Gastrocnemius medialis (tissue), 4 donors: ENCODE data around the gene PRKG1. TPM values are rescaled to one million over a fixed set of nuclear protein-coding genes. Genes with fewer than 3 reads are reported as not detected.

ENCODE experiments used
- ATAC-seq, 2 donors: fragments of 150-250 bp; one replicate each; pipeline ENCODE4 v1.9.1; 2016
- DNase-seq, 2 donors: peaks; one replicate each; pipeline ENCODE4 v3.0.0-alpha.2; 2019
- H3K27ac ChIP-seq, 4 donors: fragments of 200-600 bp; sonication (generic); 1 replicate in 1 of 4; 2 replicates in 3 of 4; pipeline ENCODE4 v1.5.1; 2016 to 2018; ENCODE audit warnings: mild to moderate bottlenecking in 2 of 4, moderate library complexity in 1 of 4
- H3K27me3 ChIP-seq, 3 donors: fragments of 200-600 bp; sonication (generic) in 2 of 3; 1 replicate in 1 of 3; 2 replicates in 2 of 3; pipeline versions ENCODE4 v1.5.1 to v1.6.0; 2016 to 2019; ENCODE audit warnings: mild to moderate bottlenecking in 1 of 3, moderate library complexity in 1 of 3
- H3K36me3 ChIP-seq, 2 donors: fragments of 200-600 bp; sonication (generic) in 1 of 2; one replicate each; pipeline ENCODE4 v1.5.1; 2017 to 2018
- H3K4me1 ChIP-seq, 2 donors: fragments of 200-600 bp; sonication (generic) in 1 of 2; one replicate each; pipeline ENCODE4 v1.5.1; 2016 to 2017; ENCODE audit warnings: mild to moderate bottlenecking in 2 of 2
- H3K4me3 ChIP-seq, 4 donors: fragments of 200-600 bp; sonication (generic) in 3 of 4; 1 replicate in 1 of 4; 2 replicates in 3 of 4; pipeline ENCODE4 v1.5.1; 2016 to 2019; ENCODE audit warnings: mild to moderate bottlenecking in 2 of 4
- H3K9me3 ChIP-seq, 3 donors: fragments of 200-600 bp; sonication (generic) in 2 of 3; 1 replicate in 1 of 3; 2 replicates in 2 of 3; pipeline ENCODE4 v1.5.1; 2016 to 2019
- CTCF ChIP-seq, 5 experiments: fragments of 450-650 bp in 3 of 5; fragments of 200-600 bp in 2 of 5; sonication (generic) in 2 of 5; IDR thresholded peaks in 4 of 5; conservative IDR thresholded peaks in 1 of 5; 1 replicate in 4 of 5; 2 replicates in 1 of 5; pipeline ENCODE4 v1.5.1; 2016 to 2019; ENCODE audit warnings: antibody characterized with exemption in 5 of 5, mild to moderate bottlenecking in 3 of 5, moderate library complexity in 3 of 5
- POLR2A ChIP-seq, 2 donors: fragments of 450-650 bp; IDR thresholded peaks; one replicate each; pipeline ENCODE4 v1.6.1; 2017; ENCODE audit warnings: antibody characterized with exemption in 2 of 2, mild to moderate bottlenecking in 2 of 2, moderate library complexity in 2 of 2
- in situ Hi-C, 4 donors: fragments of 200-750 bp; cut with MboI; loops; one replicate each; pipeline versions ENCODE4 v1.15.0 to v1.8.0; 2017; ENCODE audit warnings: low sequenced_read_pairs in 4 of 4
- intact Hi-C: fragments of 100-400 bp; cut with DNase I; formaldehyde crosslinking; loops from one replicate; pipeline ENCODE4 v1.15.1; 2023; ENCODE audit warnings: low total_unique reads
- total RNA-seq, 4 donors: library from RNA; depleted of rRNA; stranded (reverse); fragments of >200 nt; gene quantifications; one replicate each; pipeline versions ENCODE4 v1.1.0 to v1.2.3, GENCODE V29; 2016

The PRKG1 gene
- total RNA-seq, 4 donors from 2014 or later: 10.4 to 39.4 (median 25.1) TPM

DNA sequence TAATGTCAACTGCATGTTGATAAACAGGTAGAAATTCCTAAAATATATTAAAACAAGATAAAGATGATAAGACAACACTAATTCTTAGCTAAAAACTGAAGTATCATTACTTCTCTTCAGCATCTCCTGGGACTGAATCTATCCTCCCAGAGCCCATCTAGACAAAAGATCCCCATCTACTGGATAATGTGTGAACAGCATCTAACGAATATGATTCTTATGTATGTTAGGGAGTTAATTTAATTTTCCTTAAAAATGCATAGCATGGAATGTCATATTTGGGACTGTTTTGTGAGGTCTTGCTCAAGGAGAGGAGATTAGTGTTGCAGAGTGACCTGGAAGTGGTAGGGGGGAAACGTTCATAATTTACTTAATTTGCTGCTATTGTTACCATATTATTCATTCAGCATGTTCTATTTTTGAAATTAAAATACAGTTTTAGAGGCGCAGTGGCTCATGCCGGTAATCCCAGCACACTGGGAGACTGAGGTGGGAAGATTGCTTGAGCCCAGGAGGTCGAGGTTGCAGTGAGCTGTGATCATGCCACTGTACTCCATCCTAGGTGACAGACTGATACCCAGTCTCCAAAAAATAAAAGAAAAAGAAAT is 930.2 kb downstream of the PRKG1 start:
- Histone ChIP-seq H3K27me3 (no peaks in the 10 kb centered on the region), H3K9me3 (no peaks in the 10 kb centered on the region), H3K4me3 (no peak overlapping the region), H3K36me3 (no peaks in the 10 kb centered on the region), H3K4me1 (no peaks in the 10 kb centered on the region), H3K27ac (no peak overlapping the region)
- TF ChIP-seq CTCF (IDR thresholded peaks at IDR 0.05 in 4 of 5, conservative IDR thresholded peaks at IDR 0.05 in 1 of 5): peak in 4 of 5 experiments; percentile 23 to 40 (median 32)
- no peak for TF ChIP-seq POLR2A (IDR thresholded peaks at IDR 0.05)
- DNase-seq (no peak), ATAC-seq (no peak)
- intact Hi-C loops: no loop called here
- in situ Hi-C loops: no loop called here

GRCh38 chr10:52007091-52007490 is 932.8 kb downstream of the PRKG1 start:
- Histone ChIP-seq H3K9me3 (no peaks in the 10 kb centered on the region), H3K4me3 (no peak overlapping the region), H3K36me3 (no peaks in the 10 kb centered on the region), H3K27ac (no peak overlapping the region), H3K27me3 (no peaks in the 10 kb centered on the region), H3K4me1 (peaks cover 6 to 15% of the 10 kb centered on the region in 2 donors)
- intact Hi-C loops (no loop called here), in situ Hi-C loops (no loop called here)
- DNase-seq (no peak), ATAC-seq (no peak)
- TF ChIP-seq POLR2A (IDR thresholded peaks at IDR 0.05) (no peak), CTCF (IDR thresholded peaks at IDR 0.05 in 4 of 5, conservative IDR thresholded peaks at IDR 0.05 in 1 of 5) (no peak)

DNA sequence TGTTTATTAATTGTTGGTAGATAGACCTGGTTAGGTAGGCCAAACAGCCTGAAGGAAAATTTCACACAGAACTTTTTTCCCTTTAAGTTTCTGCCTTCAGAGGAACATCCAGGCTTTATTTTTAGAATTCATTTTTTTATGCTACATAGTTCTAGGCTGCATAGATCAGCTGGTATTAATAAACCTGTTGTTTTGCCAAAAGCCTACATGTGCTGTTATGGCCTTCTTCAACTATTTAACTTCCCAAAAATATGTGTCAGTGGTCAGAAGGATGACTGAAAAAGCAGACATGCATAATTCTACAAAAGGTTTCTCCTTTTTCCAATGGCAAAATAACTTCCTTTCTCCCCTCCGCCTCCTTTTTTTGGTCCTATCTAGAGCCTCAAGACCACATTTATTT is 936.8 kb downstream of the PRKG1 start:
- H3K4me1 ChIP-seq: peaks cover 6 to 15% of the 10 kb centered on the region in 2 donors
- no peak overlapping the region for H3K4me3 ChIP-seq
- H3K27ac ChIP-seq: no peak overlapping the region
- H3K36me3 ChIP-seq: no peaks in the 10 kb centered on the region
- in situ Hi-C loops (no loop called here), intact Hi-C loops (no loop called here)
- ATAC-seq (no peak), DNase-seq (no peak)
- no peaks in the 10 kb centered on the region for H3K9me3 ChIP-seq
- H3K27me3 ChIP-seq: no peaks in the 10 kb centered on the region
- TF ChIP-seq CTCF (IDR thresholded peaks at IDR 0.05 in 4 of 5, conservative IDR thresholded peaks at IDR 0.05 in 1 of 5): no peak
- no peak for TF ChIP-seq POLR2A (IDR thresholded peaks at IDR 0.05)

GRCh38 chr10:52019077-52019555 is 944.8 kb downstream of the PRKG1 start:
- H3K27me3 ChIP-seq: no peaks in the 10 kb centered on the region
- ATAC-seq (no peak), DNase-seq (no peak)
- H3K4me3 ChIP-seq: no peak overlapping the region
- no peak for TF ChIP-seq CTCF (IDR thresholded peaks at IDR 0.05 in 4 of 5, conservative IDR thresholded peaks at IDR 0.05 in 1 of 5)
- TF ChIP-seq POLR2A (IDR thresholded peaks at IDR 0.05): no peak
- no peaks in the 10 kb centered on the region for H3K9me3 ChIP-seq
- no peaks in the 10 kb centered on the region for H3K36me3 ChIP-seq
- no peak overlapping the region for H3K27ac ChIP-seq
- intact Hi-C loops (no loop called here), in situ Hi-C loops (no loop called here)
- H3K4me1 ChIP-seq: no peaks in the 10 kb centered on the region

DNA sequence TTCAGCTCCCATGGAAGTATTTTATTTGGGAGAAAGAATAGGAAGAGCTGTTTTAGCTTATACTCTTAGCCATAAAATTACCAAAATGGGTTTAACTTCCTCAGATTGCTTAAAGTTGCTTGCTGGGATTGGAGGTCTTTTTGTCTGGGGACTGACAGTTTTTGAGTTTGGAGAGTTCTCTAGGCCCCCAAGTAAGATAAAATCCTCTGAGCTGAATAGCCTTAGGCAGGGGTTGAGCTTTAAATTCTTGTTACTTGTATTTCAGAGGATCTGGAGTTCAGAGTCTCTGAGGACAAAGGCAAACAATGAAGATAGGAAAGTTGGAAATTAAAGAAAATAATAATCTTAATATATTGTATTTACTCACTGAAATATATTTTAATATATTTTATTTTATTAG is 945.4 kb downstream of the PRKG1 start:
- no peak overlapping the region for H3K27ac ChIP-seq
- no peaks in the 10 kb centered on the region for H3K36me3 ChIP-seq
- in situ Hi-C loops (no loop called here), intact Hi-C loops (no loop called here)
- H3K4me1 ChIP-seq: no peaks in the 10 kb centered on the region
- no peaks in the 10 kb centered on the region for H3K9me3 ChIP-seq
- no peak overlapping the region for H3K4me3 ChIP-seq
- TF ChIP-seq POLR2A (IDR thresholded peaks at IDR 0.05): no peak
- no peak for TF ChIP-seq CTCF (IDR thresholded peaks at IDR 0.05 in 4 of 5, conservative IDR thresholded peaks at IDR 0.05 in 1 of 5)
- H3K27me3 ChIP-seq: no peaks in the 10 kb centered on the region
- ATAC-seq (no peak), DNase-seq (no peak)
